ENCODE measurements around the gene ATP1A2.

GRCh38 chr1:160187407-160187806, 71.8 kb downstream of the ATP1A2 start:
- TF ChIP-seq CTCF (IDR thresholded peaks at IDR 0.05), result no peak
- no peak for TF ChIP-seq POLR2A (IDR thresholded peaks at IDR 0.05)
